PFSK-1 (cell line): ENCODE data around the gene GNAI1.

Source experiments
- POLR2AphosphoS5 ChIP-seq: IDR thresholded peaks from 2 replicates; pipeline ENCODE4 v1.6.1; 2012; ENCODE audit warnings: low read depth, mild to moderate bottlenecking, control low read depth, low read length, moderate library complexity
- SIN3A ChIP-seq: IDR thresholded peaks from 2 replicates; pipeline ENCODE4 v1.6.1; 2012; ENCODE audit warnings: mild to moderate bottlenecking, low read length, moderate library complexity, borderline replicate concordance; ENCODE audit not compliant: insufficient read depth
- TAF1 ChIP-seq: IDR thresholded peaks from 2 replicates; pipeline ENCODE4 v1.6.1; 2012; ENCODE audit warnings: low read length, control low read depth, borderline replicate concordance; ENCODE audit not compliant: insufficient read depth
- TF ChIP-seq, protein P1 (sequence below), 2 experiments: IDR thresholded peaks; 2 replicates each; pipeline versions ENCODE4 v1.6.1 to v1.8.0; 2011 to 2012; ENCODE audit warnings: low read depth in 2 of 2, low read length in 2 of 2, control low read depth in 1 of 2, inconsistent platforms in 1 of 2, mild to moderate bottlenecking in 1 of 2, moderate library complexity in 1 of 2; ENCODE audit not compliant: insufficient read depth in 1 of 2

DNA sequence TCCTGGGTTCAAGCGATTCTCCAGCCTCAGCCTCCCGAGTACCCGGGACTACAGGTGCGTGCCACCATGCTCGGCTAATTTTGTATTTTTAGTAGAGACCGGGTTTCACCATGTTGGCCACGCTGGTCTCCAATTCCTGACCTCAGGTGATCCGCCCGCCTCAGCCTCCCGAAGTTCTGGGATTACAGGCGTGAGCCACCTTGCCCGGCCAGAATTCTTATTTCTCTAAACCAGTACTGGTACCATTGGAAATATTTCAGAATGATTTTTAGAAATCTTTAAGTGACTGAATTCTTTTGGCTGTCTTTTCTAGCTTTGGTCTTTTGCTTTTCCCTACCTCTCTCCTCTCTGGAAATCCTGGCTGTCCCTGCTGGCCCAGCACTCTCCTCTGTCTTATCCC lies 2.8 kb downstream of the GNAI1 start:
- TF ChIP-seq, protein P1, sequence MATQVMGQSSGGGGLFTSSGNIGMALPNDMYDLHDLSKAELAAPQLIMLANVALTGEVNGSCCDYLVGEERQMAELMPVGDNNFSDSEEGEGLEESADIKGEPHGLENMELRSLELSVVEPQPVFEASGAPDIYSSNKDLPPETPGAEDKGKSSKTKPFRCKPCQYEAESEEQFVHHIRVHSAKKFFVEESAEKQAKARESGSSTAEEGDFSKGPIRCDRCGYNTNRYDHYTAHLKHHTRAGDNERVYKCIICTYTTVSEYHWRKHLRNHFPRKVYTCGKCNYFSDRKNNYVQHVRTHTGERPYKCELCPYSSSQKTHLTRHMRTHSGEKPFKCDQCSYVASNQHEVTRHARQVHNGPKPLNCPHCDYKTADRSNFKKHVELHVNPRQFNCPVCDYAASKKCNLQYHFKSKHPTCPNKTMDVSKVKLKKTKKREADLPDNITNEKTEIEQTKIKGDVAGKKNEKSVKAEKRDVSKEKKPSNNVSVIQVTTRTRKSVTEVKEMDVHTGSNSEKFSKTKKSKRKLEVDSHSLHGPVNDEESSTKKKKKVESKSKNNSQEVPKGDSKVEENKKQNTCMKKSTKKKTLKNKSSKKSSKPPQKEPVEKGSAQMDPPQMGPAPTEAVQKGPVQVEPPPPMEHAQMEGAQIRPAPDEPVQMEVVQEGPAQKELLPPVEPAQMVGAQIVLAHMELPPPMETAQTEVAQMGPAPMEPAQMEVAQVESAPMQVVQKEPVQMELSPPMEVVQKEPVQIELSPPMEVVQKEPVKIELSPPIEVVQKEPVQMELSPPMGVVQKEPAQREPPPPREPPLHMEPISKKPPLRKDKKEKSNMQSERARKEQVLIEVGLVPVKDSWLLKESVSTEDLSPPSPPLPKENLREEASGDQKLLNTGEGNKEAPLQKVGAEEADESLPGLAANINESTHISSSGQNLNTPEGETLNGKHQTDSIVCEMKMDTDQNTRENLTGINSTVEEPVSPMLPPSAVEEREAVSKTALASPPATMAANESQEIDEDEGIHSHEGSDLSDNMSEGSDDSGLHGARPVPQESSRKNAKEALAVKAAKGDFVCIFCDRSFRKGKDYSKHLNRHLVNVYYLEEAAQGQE (IDR thresholded peaks at IDR 0.05; ENCODE audit: insufficient read depth in 1 of 2, low read depth in 2 of 2, low read length in 2 of 2) = no peak
- TF ChIP-seq POLR2AphosphoS5 = no peak
- TF ChIP-seq TAF1 = no peak
- TF ChIP-seq SIN3A = no peak
